ENCODE results near the gene NECTIN2.
"Not testable (repeated sequence)": the region's sequence is repeated elsewhere in the genome, so short reads cannot be mapped to it uniquely, and the experiment has no call there.

NECTIN2 gene

DNA sequence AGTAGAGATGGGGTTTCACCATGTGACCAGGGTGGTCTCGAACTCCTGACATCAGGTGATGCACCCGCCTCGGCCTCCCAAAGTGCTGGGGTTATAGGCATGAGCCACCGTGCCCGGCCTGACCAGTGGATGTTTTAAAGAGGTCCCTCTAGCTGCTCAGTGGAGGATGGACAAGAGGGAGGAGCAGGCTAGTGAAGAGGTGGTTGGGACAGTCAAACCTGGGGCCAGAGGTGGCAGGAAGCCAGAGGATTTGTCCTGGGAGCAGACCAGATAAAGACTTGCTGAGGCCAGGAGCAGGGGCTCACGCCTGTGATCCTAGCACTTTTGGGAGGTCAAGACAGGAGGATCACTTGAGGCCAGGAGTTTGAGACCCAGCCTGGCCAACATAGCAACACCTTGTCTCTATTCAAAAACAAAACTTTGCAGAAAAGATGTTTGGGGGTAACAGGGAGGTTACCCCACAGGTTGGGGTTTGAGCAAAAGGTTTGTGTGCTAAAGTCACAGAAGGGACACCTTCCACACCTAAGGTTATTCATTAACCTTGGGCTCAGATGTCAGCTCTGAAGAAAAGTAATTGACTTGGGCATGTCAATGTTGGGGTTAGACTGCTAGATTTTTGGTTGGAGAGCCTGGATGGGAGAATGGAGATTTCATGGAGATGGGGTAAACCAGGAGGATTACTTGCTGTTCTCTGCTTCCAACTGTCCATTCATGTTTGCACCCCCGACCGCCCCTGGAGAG is 28.2 kb upstream of the NECTIN2 start:
- no peak for DNase-seq (ENCODE audit: low read depth)

DNA sequence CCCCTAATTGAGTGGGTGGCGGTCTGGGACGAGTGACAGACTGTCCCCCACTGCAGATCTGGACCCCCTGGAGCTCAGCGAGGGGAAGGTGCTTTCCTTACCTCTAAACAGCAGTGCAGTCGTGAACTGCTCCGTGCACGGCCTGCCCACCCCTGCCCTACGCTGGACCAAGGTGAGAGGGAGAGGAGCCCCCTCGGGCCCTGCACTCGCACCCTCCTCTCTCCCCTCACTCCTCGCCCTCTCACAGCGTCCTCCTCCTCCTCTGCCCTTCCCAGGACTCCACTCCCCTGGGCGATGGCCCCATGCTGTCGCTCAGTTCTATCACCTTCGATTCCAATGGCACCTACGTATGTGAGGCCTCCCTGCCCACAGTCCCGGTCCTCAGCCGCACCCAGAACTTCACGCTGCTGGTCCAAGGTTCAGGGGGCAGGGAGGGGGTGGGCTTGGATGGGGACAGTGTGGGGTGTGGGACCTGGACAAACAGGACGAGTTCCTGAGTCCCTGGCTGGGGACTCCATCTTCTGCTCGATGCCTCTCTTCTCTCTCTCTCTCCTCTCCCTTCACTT is 27.5 kb upstream of the NECTIN2 start:
- DNase-seq (ENCODE audit: low read depth) = no peak

DNA sequence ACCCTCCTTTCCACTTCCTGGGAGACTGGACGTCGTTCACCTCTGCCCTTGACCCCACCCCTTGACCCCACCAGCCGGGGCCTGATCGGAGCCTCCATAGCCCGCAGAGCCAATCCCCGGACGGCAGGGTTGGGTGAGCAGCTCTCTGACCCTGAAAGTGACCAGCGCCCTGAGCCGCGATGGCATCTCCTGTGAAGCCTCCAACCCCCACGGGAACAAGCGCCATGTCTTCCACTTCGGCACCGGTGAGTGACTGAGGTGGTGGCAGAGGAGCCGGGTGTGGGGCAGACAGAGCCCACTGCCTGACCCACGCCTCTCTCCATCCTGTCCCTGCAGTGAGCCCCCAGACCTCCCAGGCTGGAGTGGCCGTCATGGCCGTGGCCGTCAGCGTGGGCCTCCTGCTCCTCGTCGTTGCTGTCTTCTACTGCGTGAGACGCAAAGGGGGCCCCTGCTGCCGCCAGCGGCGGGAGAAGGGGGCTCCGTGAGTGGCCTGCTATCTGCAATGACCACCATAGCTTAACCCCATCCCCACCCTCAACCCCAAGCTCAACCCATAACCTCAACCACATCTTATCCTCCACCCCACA is 26.8 kb upstream of the NECTIN2 start:
- DNase-seq (ENCODE audit: low read depth) = no peak

DNA sequence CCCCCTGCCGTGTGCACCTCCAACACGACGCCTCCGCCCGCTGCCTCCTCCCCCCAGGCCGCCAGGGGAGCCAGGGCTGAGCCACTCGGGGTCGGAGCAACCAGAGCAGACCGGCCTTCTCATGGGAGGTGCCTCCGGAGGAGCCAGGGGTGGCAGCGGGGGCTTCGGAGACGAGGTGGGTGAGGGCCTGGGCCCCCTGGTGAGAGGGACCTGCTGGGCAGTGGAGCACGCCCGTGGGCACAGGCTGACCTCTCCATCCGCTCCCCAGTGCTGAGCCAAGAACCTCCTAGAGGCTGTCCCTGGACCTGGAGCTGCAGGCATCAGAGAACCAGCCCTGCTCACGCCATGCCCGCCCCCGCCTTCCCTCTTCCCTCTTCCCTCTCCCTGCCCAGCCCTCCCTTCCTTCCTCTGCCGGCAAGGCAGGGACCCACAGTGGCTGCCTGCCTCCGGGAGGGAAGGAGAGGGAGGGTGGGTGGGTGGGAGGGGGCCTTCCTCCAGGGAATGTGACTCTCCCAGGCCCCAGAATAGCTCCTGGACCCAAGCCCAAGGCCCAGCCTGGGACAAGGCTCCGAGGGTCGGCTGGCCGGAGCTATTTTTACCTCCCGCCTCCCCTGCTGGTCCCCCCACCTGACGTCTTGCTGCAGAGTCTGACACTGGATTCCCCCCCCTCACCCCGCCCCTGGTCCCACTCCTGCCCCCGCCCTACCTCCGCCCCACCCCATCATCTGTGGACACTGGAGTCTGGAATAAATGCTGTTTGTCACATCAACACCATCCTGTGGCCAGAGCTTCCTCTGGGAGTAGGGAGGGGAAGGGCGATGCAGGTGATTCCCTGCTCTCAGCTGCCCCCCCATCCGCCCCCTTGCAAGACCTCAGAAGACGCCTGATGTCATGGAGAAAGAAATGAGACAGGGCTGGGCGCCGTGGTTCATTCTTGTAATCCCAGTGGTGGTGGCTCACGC is 25.2 kb upstream of the NECTIN2 start:
- DNase-seq (ENCODE audit: low read depth) = no peak

DNA sequence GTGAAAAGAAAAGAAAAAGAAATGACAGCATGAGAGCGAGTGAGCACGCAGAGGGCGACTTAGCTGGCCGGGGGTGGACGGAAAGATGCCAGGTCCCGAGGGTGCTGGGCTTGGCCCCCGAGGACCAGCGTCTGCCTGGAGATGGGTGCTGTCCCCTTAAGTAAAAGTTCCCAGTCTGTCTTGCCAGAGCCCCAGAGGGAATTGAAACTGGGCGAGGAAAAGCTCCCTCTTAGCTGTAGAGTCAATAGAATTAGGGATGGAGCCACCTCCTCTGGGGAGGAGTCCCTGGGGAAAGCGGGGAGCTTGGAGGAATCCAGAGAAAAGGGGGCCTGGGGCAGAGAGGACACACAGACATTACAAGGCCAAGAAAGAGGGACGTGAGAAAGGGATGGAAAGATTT is 23.9 kb upstream of the NECTIN2 start:
- DNase-seq (ENCODE audit: low read depth) = no peak

DNA sequence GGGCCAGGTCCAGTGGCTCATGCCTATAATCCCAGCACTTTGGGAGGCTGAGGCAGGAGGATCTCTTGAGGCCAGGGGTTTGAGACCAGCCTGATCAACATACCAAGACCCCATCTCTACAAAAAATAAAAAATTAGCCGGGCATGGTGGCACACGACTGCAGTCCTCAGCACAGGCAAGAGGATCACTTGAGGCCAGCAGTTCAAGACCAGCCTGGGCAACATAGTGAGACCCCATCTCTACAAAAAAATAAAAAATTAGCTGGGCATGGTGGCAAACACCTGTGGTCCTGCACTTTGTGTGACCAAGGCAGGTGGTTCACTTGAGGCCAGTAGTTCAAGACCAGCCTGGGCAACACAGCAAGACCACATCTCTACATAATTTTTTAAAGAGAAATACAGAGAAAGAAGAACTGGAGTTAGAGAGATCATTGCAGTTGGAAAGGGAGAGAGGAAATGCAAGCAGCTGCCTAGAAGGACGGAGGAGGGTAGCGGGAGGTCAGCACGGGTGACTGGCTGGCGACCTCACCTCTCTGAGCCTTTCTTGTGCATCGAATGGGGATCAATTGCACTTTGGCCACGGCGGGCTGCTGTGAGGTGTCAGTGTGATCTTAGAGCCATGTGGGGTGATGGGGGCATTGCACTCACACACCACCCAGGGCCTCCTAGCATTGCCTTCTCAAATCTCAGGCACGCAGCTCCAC is 23.3 kb upstream of the NECTIN2 start:
- DNase-seq (ENCODE audit: low read depth) = no peak

DNA sequence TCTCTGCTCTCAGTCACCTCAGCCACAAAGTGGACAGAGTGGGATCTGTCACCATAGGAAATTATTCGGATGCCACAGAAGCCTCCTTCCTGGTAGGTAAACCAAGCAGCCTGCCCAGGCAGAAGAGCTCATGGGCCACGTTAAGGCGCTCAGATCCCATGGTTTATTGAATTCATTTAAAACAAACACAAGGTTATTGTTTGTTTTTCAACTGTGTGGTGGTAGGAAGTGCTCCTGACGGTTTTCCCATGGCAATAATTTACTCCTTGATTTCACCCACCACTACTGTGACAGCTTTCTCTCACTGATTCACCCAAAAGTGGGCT is 22.8 kb upstream of the NECTIN2 start:
- no peak for DNase-seq (ENCODE audit: low read depth)

DNA sequence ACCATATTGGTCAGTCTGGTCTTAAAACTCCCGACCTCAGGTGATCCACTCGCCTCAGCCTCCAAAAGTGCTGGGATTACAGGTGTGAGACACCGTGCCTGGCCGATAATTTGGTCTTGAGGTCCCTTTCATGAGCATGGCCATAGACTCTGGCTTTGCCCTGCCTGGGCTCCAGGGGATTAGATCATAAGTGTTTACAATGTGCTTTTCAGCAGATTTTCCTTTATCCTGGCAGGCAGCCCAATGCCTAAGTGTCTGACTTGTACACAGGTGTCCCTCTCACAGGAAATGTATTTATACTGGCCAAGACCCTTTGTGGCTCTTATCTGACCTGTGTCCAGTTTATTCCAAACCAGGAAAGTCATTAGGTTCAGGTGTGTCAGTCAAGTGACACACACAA is 21.3 kb upstream of the NECTIN2 start:
- DNase-seq (ENCODE audit: low read depth) = no peak

DNA sequence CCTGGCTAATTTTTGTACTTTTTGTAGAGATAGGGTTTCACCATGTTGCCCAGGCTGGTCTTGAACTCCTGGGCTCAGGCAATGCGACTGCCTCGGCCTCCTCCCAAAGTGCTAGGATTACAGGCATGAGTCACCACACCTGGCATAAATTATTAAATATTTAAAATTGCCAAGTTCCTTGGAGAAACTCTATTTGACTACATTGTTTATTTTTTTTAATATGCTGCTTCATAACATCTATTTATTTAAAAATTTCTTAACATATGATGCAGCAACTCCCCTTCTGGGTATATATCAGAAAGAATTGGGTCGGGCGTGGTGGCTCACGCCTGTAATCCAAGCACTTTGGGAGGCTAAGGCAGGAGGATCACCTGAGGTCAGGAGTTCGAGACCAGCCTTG is 13.2 kb upstream of the NECTIN2 start:
- not testable (repeated sequence) for DNase-seq (ENCODE audit: low read depth)

DNA sequence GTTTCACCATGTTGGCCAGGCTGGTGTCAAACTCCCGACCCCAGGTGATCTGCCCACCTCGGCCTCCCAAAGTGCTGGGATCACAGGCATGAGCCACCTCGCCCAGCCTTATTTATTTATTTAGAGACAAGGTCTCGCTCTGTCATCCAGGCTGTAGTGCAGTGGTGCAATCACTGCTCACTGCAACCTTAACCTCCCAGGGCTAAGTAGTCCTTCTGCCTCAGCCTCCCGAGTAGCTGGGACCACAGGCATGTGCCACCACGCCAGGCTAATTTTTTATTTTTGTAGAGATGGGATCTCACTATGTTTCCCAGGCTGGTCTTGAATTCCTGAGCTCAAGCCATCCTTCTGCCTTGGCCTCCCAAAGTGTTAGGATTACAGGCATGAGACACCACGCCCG is 11.7 kb upstream of the NECTIN2 start:
- DNase-seq (ENCODE audit: low read depth) = not testable (repeated sequence)

DNA sequence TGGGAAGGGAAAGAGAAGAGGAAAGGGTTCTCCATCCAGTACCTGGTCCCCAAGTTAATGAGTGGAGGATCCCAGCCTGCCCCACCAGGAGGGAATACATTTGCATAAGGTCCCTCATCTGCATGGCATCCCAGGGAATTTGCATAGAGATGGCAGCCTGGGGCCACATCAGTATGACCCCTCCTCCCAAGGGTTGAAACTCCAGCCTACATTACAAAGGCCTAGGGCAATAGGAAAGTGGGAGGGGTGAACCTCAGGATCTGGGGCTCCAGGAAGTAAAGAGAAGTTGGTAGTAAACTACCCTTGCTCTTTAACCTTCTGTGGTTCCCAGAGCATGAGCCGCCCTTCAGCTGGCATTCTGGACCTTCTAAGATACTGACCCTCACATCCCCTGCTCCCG is 6.8 kb upstream of the NECTIN2 start:
- DNase-seq (ENCODE audit: low read depth) = no peak

DNA sequence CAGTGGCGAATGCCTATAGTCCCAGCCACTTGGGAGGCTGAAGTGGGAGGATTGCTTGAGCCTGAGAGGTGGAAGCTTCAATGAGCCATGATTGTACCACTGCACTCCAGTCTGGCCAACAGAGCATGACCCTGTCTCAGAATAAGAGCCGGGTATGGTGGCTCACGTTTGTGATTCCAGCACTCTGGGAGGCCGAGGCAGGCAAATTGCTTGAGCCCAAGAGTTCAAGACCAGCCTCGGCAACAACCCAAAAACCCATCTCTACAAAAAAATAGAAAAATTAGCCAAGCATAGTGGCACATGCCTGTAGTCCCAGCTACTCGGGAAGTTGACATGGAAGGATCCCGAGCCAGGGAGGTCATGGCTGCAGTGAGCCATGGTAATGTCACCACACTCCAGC is 5.3 kb upstream of the NECTIN2 start:
- DNase-seq (ENCODE audit: low read depth) = no peak

DNA sequence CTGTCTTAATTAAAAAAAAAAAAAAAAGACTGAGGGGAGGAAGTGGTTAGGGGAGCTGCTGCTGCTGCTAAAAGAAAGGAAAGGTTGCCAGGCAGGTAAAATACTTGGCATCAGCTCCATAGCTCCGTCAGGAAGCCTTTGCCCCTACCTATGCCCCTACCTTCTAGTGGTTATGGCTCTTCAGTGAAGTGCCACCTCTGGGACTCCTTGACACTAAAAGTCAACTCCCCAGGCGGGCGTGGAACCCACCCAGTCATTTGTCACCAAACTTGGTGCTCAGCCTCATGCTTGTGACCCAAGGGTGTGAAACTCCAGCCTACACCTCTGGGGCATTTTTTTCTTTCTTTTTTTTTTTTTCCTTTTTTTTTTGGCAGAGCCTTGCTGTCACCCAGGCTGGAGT is 4.9 kb upstream of the NECTIN2 start:
- no peak for DNase-seq (ENCODE audit: low read depth)

DNA sequence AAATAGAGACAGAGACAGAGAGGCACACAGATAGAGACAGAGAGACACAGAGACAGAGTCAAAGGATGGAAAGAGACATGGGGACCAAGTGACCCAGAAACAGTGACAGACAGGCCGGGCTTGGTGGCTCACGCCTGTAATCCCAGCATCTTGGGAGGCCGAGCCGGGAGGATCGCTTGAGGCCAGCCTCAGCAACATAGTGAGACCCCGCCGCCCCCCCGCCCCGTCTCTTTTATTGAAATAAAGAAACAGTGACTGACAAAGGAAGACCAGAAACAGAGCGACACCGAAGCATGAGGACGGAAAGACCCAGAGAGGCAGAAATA is 848 bp upstream of the NECTIN2 start:
- DNase-seq (ENCODE audit: low read depth) = no peak

DNA sequence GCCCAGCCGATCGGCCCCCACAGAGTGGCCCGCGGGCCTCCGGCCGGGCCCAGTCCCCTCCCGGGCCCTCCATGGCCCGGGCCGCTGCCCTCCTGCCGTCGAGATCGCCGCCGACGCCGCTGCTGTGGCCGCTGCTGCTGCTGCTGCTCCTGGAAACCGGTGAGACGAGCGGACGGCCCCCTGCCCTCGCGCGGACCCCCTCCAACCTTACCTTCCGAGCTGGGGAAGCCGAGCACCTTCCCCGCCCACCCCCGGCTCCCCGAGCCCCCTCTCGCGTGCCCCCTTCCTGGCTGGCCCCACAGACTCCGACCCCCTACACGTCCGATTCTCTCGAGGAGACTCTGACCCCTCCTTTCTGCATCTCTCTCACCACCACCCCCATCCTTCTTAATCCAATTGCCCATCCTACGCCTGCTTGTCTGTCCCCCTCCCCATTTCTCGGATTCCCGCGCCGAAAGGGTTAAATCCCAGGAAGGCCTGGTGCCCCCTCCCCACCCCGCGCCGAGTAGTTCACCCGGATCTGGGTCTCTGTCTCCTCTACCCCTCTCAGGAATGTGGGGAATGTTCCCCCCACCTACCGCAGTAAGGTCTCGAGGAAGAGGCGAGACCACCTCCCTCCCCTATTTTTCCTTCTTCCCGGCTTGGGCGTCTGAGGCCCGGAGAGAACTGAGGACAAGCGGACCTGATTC is 502 bp downstream of the NECTIN2 start:
- DNase-seq (ENCODE audit: low read depth) = no peak

DNA sequence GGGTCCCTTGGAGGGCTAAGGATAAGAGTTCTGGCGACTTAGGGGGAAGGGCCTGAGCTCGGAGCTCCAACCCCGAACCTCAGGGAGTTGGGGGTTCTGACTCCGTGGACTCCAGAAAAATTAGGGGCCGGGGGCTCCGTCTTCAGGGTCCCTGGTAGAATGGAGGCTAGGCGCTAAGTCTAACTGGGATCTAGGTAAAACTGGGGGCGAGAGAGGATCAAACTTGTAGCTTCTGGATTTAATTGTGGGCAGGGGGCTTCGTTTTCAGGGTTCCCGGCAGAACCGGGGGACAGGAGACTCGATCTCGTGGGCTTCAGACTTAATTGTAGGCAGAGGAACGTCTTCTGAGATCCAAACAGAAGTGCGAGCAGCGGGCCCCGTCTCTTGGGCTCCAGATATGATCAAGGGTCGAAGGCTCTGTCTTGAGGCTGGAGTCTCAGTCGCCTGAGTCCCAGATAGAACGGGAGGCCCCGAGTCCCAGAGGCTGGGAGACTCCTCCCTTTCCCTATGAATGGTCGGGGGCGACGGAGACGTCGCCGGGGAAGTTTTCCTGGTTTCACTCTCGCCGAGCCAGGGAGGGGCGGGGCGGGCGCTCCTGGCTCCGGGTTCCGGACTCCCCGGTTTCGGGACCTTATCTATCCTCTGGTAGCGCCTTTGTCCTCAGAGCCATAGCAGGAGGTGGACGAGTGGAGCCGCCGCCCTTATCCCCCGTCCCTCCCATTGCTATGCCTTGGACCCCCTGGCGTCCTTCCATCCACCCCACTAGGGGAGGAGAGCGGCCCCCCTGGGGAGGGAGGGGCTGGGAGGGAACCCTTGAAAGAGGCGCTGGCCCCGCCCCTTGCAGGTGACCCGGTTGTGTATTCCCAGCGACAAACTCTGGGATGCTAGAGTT is 1.3 kb downstream of the NECTIN2 start:
- no peak for DNase-seq (ENCODE audit: low read depth)

DNA sequence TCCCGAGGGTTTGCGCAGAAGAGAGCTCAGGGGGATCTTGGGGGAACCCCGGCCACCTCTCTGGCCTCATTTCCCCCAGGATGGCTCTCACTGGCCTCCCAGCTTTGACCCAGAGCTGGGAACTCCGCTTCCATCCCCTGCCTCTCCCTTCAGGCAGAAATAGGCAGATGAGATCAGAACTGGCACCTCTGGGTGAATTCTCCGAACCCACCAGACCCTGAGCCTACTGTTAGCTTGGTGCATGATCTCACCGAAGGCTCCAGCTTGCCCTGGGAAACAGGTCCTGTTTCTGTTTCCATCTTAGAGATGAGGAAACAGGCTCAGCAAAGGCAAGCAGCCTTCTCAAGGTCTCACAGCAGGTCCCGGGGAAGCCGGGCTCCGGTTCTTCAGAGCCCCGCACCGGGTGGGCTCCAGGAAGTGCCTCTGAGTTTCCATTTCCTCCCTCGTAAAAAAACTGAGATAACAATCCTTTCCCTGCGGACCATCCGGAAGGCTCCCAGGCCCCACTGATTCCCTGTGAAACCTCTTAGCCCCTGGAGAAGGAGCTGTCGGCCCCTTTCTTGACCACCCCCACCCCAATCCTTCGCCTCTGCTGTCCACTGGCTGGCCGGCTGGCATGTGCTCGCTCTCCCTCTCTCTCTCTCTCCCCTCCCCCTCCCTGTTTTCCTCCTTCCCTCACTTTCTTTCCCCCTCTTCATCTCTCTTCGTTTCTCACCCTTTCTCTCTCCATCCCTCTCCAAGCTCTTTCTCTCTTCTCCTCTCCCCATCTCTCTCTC is 2.1 kb downstream of the NECTIN2 start:
- DNase-seq (ENCODE audit: low read depth) = no peak

DNA sequence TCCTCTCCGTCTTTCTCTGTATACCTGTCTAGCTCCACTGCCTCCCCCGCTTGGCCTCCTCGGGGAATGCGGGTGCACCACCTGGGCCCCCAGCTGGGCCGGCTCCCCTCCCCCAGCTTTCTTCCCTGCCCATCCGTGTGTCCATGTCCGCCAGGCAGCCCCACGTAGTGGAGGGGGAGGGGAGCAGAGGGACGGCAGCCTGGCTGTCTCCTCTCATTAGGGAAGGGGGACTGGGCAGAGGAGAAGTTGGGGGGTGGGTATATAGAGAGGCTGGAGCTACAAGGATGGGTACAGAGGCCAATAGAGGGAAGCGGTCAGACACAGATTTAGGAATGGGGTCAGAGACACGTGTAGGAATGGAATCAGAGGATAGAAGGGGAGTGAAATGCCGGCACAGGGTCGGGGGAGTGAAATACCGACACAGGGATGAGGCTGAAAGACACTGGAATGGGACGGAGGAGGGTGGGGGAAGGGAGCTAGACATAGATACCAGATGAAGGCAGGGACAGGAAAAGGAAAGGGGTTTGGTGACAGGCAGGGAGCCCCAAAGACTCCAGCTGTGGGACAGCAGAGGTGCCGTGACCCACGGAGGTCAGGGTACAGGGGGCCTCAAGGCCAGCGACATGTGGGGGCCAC is 2.8 kb downstream of the NECTIN2 start:
- no peak for DNase-seq (ENCODE audit: low read depth)

DNA sequence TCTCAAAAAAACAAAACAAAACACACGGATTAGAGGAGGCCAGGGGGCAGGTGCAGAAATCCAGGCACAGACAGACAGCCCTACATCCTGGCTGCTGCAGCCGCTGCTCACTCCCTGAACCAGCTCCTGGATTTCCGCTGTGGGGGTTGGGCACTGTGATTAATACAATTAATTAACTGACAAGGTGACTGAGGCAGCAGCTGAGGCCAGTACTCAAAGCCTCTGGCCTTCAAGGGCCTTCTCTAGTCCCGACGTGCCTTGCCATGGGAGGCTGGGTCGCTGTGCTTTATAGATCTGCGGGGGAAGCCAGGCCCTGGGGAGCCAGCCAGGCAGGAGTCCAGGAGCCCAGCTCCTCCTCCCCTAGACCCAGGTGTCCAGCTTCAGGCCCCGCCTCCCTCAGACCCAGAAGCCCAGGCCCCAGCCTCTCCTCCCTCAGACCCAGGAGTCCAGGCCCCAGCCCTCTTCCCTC is 4.6 kb downstream of the NECTIN2 start:
- no peak for DNase-seq (ENCODE audit: low read depth)

All from activated T-cell treated with anti-CD3 and anti-CD28 coated beads for 48 hours (primary cell).